WI38 (cell line): Measurements from ENCODE around the gene ZNF837.

Source experiments
- H3K4me3 ChIP-seq: 2 replicates; pipeline ENCODE4 v1.5.1; 2011; ENCODE audit warnings: low read depth, mild to moderate bottlenecking, control low read depth, low read length
- TF ChIP-seq, protein P1 (sequence below): IDR thresholded peaks from 2 replicates; pipeline ENCODE4 v1.5.1; 2012; ENCODE audit warnings: low read depth, mild to moderate bottlenecking, control low read depth, low read length

ZNF837 gene

GRCh38 chr19:58355215-58355796 is 25.5 kb downstream of the ZNF837 start:
- H3K4me3 ChIP-seq: no peak overlapping the region
- TF ChIP-seq, protein P1, sequence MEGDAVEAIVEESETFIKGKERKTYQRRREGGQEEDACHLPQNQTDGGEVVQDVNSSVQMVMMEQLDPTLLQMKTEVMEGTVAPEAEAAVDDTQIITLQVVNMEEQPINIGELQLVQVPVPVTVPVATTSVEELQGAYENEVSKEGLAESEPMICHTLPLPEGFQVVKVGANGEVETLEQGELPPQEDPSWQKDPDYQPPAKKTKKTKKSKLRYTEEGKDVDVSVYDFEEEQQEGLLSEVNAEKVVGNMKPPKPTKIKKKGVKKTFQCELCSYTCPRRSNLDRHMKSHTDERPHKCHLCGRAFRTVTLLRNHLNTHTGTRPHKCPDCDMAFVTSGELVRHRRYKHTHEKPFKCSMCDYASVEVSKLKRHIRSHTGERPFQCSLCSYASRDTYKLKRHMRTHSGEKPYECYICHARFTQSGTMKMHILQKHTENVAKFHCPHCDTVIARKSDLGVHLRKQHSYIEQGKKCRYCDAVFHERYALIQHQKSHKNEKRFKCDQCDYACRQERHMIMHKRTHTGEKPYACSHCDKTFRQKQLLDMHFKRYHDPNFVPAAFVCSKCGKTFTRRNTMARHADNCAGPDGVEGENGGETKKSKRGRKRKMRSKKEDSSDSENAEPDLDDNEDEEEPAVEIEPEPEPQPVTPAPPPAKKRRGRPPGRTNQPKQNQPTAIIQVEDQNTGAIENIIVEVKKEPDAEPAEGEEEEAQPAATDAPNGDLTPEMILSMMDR: no peak

DNA sequence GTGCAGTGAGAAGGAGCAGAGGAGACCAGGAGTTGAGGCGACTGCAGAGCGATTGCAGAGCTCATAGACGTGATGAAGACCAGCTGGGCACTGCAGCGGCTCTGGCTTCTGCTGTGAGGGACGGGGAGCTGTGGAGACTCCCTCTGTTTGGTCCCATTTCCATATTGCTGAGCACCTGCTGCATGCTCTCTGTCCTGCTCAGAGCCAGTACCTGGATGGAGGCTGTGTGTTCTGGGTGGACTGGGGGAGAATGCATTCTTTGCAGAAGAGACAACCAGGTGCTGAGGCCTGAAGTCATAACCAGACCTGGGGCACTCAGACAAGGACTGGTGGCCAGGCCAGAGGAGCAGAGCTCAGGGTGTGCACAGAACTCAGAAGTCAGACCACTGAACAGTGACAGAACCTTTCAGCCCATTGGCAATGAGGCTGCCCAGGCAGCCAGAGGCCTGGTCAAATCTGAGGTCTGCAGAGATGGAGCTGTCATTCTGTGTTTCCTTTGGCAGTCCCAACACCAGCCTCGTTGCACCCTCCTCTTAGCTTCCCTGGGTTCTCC is 26.3 kb downstream of the ZNF837 start:
- no peak overlapping the region for H3K4me3 ChIP-seq
- TF ChIP-seq, protein P1: no peak

DNA sequence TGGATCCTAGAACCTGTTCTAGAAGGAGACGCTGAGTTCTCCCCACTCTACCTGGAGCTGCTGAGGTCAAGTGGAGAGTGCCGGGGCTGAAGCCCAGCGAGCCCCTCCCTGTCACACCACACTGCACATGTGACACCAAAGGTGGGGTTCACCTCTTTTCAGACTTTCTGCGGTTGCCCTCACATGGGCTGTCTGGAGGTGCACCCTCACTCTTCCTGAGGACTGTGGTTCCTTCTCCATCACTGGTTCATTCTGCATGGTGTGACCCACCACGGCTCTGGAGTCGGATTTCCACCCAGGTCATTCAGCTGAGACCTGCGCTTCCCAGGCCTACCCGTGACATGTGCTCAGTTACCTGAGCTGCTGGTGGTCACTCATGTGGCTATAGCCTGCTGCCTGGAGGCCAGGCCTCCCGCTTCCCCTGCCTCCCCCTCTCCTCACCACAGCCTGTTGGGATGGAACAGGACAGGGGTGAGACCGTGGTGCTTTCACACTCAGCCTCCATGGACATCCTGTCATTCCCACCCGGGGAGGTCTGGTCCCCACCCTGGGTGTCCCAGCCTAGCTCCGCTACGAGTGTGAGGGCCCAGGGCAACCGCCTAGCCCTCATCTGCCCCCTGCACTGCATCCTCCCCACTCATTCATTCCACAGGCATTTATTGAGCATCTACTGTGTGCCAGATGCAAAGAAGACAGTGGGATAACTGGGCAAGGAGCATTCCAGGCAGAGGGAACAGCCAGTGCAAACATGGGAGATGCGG is 26.9 kb downstream of the ZNF837 start:
- TF ChIP-seq, protein P1: no peak
- H3K4me3 ChIP-seq: no peak overlapping the region

DNA sequence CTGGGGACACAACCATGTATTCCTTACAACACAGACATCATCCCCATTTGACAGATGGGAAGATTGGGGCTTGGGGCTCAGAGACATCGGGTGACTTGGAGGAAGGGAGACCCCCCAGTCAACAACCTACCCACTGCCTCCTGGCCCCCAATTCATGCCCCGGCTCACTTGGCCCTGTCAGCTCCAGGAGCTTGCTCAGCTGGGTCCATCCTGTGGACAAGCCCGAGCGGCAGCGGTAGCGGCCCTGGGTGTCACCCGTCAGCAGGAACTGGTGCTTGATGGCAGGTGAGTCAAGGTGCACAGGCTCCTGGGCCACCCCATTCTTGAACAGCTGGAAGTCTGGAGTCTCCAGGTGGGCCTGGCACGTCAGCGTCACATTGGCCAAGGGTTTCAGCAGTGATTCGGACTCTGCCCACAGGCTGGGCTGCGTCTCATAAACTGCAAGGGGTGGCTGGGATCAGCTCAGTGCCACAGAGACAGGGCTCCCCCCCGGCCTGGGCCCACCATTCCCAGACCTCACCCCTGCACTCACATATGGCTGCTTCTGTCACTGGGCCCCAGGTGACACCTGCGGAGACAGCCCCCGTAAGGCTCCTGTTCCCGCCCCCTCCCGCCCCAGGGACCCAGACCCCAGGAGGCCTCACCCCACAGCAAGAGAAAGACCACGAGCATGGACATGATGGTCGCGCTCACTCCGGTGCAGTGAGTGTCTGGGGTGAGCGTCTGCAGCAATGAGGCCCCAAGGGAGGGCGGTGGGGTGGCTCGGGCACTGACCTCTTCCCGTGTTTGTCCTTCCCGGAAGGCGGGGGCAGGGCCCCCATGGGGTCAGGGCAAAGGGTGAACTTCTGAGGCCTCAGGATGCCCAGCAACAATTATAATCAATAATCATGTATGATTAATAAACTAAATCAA is 27.8 kb downstream of the ZNF837 start, which contains the start of gene A1BG:
Gene A1BG, minus strand, starts transcription at position 733 of the 912 bp plus-strand sequence. Its CDS starts 55 bp downstream, at position 678.
- TF ChIP-seq, protein P1: no peak
- H3K4me3 ChIP-seq: no peak within 1 kb of the TSS

DNA sequence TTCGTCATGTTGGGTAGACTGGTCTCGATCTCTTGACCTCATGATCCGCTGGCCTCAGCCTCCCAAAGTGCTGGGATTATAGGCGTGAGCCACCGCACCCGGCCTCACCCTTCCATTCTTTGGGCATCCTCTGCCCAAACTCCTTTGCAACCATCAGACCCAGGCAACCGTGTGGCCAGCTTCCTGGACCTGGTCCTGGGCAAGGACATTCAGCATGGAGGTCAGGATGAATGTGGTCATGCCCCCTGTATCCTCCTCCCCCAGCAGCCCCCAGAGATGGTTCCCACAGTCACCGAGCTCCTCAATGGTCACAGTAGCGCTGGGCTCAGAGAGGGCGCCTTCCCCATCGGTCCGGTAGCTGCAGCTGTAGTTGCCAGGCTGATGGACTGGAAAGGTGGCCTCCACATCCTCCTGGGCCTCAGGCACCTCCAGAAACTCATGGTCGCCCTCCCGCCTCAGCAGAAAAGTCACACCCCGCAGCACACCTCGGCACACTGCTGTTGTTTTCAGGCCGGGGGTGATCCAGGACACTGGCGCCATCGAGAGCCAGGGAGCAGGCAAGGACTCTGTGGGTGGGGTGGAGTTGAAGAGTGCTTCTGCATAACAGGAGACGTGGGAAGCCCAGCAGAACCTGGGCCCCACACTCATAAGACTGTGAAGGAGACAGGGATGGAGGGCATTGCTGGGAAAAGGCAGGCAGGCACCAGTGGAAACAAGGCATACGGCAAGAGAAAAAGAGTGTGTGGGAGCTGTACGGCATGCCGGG is 28.7 kb downstream of the ZNF837 start:
- TF ChIP-seq, protein P1: no peak
- no peak overlapping the region for H3K4me3 ChIP-seq

DNA sequence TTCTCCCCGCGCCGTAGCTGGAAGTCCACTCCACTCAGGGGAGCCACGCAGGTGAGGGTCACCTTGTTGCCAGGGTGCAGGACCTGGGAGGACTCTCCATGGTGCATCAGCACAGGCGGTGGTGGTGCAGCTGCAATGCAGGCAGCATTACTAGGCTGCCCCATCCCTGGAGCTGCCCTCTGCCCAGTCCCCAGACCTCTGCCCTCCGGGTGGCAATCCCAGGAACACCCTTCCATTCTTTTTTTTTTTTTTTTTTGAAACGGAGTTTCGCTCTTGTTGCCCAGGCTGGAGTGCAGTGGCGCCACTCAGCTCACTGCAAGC is 29.3 kb downstream of the ZNF837 start:
- H3K4me3 ChIP-seq: no peak overlapping the region
- TF ChIP-seq, protein P1: no peak
